ENCODE results near the gene TSPAN17.

The TSPAN17 gene

DNA sequence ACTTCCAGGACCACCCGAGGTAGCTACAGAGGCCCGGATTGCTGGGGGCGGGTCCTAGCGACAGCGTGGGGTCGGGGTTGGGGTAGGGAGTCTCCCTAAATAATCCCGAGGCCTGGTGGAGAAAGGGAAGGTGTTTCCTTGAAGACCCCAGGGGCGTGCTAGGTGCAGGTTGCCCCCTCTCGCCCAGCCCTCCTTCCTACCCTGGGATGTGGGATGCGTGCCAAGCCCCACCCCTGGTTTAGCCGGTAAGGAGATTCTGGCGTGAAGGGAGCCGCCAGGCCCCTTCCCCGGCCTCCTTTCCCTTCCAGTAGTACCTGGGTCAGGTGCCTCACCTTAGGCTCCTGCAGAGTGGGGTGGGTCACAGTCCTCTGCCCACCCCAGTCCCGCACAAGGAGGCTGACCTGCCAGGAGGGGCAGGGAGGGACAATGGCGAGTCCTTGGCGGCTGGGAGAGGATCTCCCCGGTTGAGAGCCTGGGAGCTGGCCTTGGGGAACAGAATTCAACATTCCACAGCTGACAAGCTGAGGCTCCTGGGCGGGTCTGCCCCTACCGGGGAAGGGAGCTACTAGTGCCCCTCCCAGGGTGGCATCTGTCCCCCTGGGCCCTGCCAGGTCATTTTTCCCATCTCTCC, 674 bp downstream of the TSPAN17 start:
- no peak for TF ChIP-seq CTCF (IDR thresholded peaks at IDR 0.05; ENCODE audit: insufficient read depth, low read length, poor library complexity, severe bottlenecking)
- Histone ChIP-seq H3K36me3 (ENCODE audit: control insufficient read depth, insufficient read depth, low read length) (no peaks in the 10 kb centered on the region), H3K4me3 (replicated peaks; ENCODE audit: low read depth, low read length) (peak overlapping the region; percentile 78), H3K27me3 (replicated peaks; ENCODE audit: control insufficient read depth, insufficient read depth, low read length) (no peaks in the 10 kb centered on the region)
- no peak for DNase-seq (ENCODE audit: extremely low read depth, insufficient read length)

DNA sequence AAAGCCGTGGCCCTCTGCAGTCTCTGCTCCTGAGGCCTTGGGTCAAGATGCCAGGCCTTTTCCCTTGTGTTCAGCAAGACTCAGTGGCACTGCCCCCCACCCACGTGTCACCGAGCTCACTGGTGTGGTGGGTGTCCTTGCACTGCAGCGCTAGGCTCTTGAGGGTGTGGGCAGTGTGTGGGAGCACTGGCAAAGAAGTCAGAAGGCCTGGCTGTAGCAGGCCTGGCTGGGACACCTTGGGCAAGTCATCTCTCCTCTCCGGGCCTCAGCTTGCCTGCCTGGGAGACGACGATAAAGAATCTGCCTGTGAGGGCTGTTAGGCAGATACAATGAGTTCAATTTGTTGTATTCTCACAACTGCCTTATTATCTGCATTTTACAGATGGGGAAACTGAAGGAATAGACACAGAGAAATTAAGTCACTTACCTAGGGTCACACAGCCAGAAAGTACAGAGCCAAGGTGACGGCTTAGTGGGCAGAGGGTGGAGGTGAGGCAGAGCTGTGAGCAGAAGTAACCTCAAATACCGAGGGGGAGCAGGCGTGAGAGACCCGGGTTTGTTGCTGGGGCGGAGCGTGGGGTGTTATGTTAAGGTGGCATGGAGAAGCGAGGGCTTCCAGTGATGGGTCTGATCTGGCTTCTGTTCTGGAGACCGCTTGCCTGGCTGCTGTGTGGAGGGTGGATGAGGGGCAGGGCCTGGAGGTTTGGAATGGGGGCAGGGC, 1.4 kb downstream of the TSPAN17 start:
- H3K4me3 ChIP-seq (replicated peaks; ENCODE audit: low read depth, low read length): no peak overlapping the region; the same call in 1 of the 2 replicates
- no peak for DNase-seq (ENCODE audit: extremely low read depth, insufficient read length)
- H3K27me3 ChIP-seq (replicated peaks; ENCODE audit: control insufficient read depth, insufficient read depth, low read length): no peaks in the 10 kb centered on the region
- no peaks in the 10 kb centered on the region for H3K36me3 ChIP-seq (ENCODE audit: control insufficient read depth, insufficient read depth, low read length)
- no peak for TF ChIP-seq CTCF (IDR thresholded peaks at IDR 0.05; ENCODE audit: insufficient read depth, low read length, poor library complexity, severe bottlenecking)

DNA sequence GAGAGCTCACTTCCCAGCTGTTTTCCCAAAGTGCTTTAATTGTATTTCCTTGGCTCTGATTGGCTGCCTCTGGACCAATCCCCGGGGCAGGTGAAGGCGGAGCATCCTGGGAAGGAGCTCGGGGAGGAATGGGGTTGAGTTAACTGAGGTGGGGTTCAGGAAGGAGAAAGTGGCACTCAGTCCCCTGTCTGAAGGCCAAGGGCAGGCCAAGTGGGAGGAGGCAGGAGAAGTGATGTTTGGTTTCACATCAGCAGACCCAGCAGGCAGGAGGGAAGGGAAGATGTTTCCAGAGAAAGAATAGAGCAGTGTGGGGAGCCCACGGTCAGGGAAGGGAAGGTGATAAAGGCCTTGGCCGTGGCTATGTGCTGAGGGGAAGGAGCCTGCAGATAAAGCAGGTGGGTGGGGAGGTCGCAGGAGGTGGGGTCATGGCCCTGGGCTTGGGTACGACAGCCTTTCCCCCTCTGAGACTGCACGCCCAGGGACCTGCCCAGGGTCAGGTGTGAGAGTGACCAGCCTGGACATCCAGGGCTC, 3.1 kb downstream of the TSPAN17 start:
- H3K4me3 ChIP-seq (replicated peaks; ENCODE audit: low read depth, low read length): no peak overlapping the region
- H3K27me3 ChIP-seq (replicated peaks; ENCODE audit: control insufficient read depth, insufficient read depth, low read length): no peaks in the 10 kb centered on the region
- H3K36me3 ChIP-seq (ENCODE audit: control insufficient read depth, insufficient read depth, low read length): no peaks in the 10 kb centered on the region
- TF ChIP-seq CTCF (IDR thresholded peaks at IDR 0.05; ENCODE audit: insufficient read depth, low read length, poor library complexity, severe bottlenecking): no peak
- no peak for DNase-seq (ENCODE audit: extremely low read depth, insufficient read length)

GRCh38 chr5:176651472-176651980, 4.2 kb downstream of the TSPAN17 start:
- no peak overlapping the region for H3K4me3 ChIP-seq (replicated peaks; ENCODE audit: low read depth, low read length)
- TF ChIP-seq CTCF (IDR thresholded peaks at IDR 0.05; ENCODE audit: insufficient read depth, low read length, poor library complexity, severe bottlenecking): no peak
- no peaks in the 10 kb centered on the region for H3K27me3 ChIP-seq (replicated peaks; ENCODE audit: control insufficient read depth, insufficient read depth, low read length)
- DNase-seq (ENCODE audit: extremely low read depth, insufficient read length): no peak
- H3K36me3 ChIP-seq (ENCODE audit: control insufficient read depth, insufficient read depth, low read length): no peaks in the 10 kb centered on the region

GRCh38 chr5:176652136-176652535, 4.9 kb downstream of the TSPAN17 start:
- TF ChIP-seq CTCF (IDR thresholded peaks at IDR 0.05; ENCODE audit: insufficient read depth, low read length, poor library complexity, severe bottlenecking): no peak
- no peaks in the 10 kb centered on the region for H3K27me3 ChIP-seq (replicated peaks; ENCODE audit: control insufficient read depth, insufficient read depth, low read length)
- no peak overlapping the region for H3K4me3 ChIP-seq (replicated peaks; ENCODE audit: low read depth, low read length)
- peaks cover under 1% of the 10 kb centered on the region; the same call in 1 of the 2 replicates for H3K36me3 ChIP-seq (ENCODE audit: control insufficient read depth, insufficient read depth, low read length)
- no peak for DNase-seq (ENCODE audit: extremely low read depth, insufficient read length)

Data from GM06990 (cell line).